Gastrocnemius medialis (tissue), 4 donors: ENCODE measurements around the gene ZXDC.

Source experiments
- CTCF ChIP-seq, 5 experiments: fragments of 450-650 bp in 3 of 5; fragments of 200-600 bp in 2 of 5; sonication (generic) in 2 of 5; IDR thresholded peaks in 4 of 5; conservative IDR thresholded peaks in 1 of 5; 1 replicate in 4 of 5; 2 replicates in 1 of 5; pipeline ENCODE4 v1.5.1; 2016 to 2019; ENCODE audit warnings: antibody characterized with exemption in 5 of 5, mild to moderate bottlenecking in 3 of 5, moderate library complexity in 3 of 5
- POLR2A ChIP-seq, 2 donors: fragments of 450-650 bp; IDR thresholded peaks; one replicate each; pipeline ENCODE4 v1.6.1; 2017; ENCODE audit warnings: antibody characterized with exemption in 2 of 2, mild to moderate bottlenecking in 2 of 2, moderate library complexity in 2 of 2

DNA sequence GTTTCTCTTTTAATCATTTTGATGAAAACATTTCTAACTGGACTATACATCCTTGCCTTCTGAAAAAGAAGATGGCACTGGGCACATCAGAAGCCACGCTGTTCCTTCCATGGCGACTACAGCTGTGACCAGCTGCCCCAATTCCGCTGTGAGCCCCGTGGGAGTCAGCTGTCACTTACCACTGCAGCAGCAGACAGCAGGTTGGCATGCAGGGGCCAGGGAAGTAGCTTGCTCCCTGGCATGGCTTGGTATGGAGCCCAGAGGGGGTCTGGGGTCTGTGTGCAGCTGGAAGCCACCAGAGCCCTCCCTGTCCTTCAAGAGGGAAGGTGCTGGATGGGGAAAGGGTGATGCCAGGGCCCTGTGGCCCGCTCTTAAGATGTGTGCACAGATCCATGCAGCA, 4.5 kb upstream of the ZXDC start:
- no peak for TF ChIP-seq POLR2A (IDR thresholded peaks at IDR 0.05)
- TF ChIP-seq CTCF (IDR thresholded peaks at IDR 0.05 in 4 of 5, conservative IDR thresholded peaks at IDR 0.05 in 1 of 5), result no peak
